OCI-LY1 (cell line): Measurements from ENCODE around the gene PRRG4.

Source experiments
- H2AFZ ChIP-seq: fragments of 200-600 bp; sonication (generic), shearing (Covaris generic); 2 replicates; pipeline ENCODE4 v1.6.0; 2014; ENCODE audit warnings: antibody characterized with exemption, mild to moderate bottlenecking, low read length
- H3F3A ChIP-seq: fragments of 200-600 bp; sonication (generic), shearing (Covaris generic); 2 replicates; pipeline ENCODE4 v1.6.0; 2014; ENCODE audit warnings: mild to moderate bottlenecking, antibody characterized with exemption, low read length, moderate library complexity; ENCODE audit not compliant: insufficient read depth
- H3K27ac ChIP-seq: fragments of 200-600 bp; sonication (generic); 2 replicates; pipeline ENCODE4 v1.5.1; 2014; ENCODE audit warnings: low read length, mixed run types, mild to moderate bottlenecking, low read depth; ENCODE audit not compliant: poor library complexity, severe bottlenecking
- H3K27me3 ChIP-seq: fragments of 200-600 bp; sonication (generic); 2 replicates; pipeline ENCODE4 v1.6.0; 2014; ENCODE audit warnings: antibody characterized with exemption, mild to moderate bottlenecking, low read length, moderate library complexity; ENCODE audit not compliant: insufficient read depth
- H3K36me3 ChIP-seq: fragments of 200-600 bp; sonication (generic); 2 replicates; pipeline ENCODE4 v1.6.1; 2014; ENCODE audit warnings: mild to moderate bottlenecking, antibody characterized with exemption, low read length, moderate library complexity, mixed read lengths; ENCODE audit not compliant: insufficient read depth
- H3K4me1 ChIP-seq: fragments of 200-600 bp; sonication (generic); 2 replicates; pipeline ENCODE4 v1.5.1; 2014; ENCODE audit warnings: mild to moderate bottlenecking, low read length, moderate library complexity; ENCODE audit not compliant: insufficient read depth, severe bottlenecking
- H3K4me2 ChIP-seq: fragments of 200-600 bp; sonication (generic), shearing (Covaris generic); 2 replicates; pipeline ENCODE4 v1.6.1; 2014; ENCODE audit warnings: low read length
- H3K4me3 ChIP-seq: fragments of 200-600 bp; sonication (generic); 2 replicates; pipeline ENCODE4 v1.5.1; 2014; ENCODE audit warnings: low read length, low read depth, mild to moderate bottlenecking, mixed read lengths; ENCODE audit not compliant: poor library complexity, severe bottlenecking
- H3K79me2 ChIP-seq: fragments of 200-600 bp; shearing (Covaris generic); 2 replicates; pipeline ENCODE4 v1.6.1; 2016; ENCODE audit warnings: mixed run types, low read length, mixed read lengths; ENCODE audit not compliant: insufficient read depth
- H3K9ac ChIP-seq: fragments of 200-600 bp; sonication (generic), shearing (Covaris generic); 2 replicates; pipeline ENCODE4 v1.6.1; 2014; ENCODE audit warnings: mild to moderate bottlenecking, low read length, mixed read lengths
- H3K9me2 ChIP-seq: fragments of 200-600 bp; sonication (generic), shearing (Covaris generic); 2 replicates; pipeline ENCODE4 v1.6.1; 2014; ENCODE audit warnings: low read depth, mild to moderate bottlenecking, low read length, mixed read lengths
- H3K9me3 ChIP-seq: fragments of 200-600 bp; shearing (Covaris generic); 2 replicates; pipeline ENCODE4 v1.6.1; 2014; ENCODE audit warnings: low read length, mixed read lengths
- H4K20me1 ChIP-seq: fragments of 200-600 bp; sonication (generic), shearing (Covaris generic); 2 replicates; pipeline ENCODE4 v1.6.0; 2016; ENCODE audit warnings: mild to moderate bottlenecking, low read length; ENCODE audit not compliant: insufficient read depth
- EZH2 ChIP-seq: fragments of 200-600 bp; sonication (generic), shearing (Covaris generic); IDR thresholded peaks from 2 replicates; pipeline ENCODE4 v1.8.0; 2017; ENCODE audit warnings: borderline replicate concordance, mixed run types, mild to moderate bottlenecking, antibody characterized with exemption, low read length, moderate library complexity, mixed read lengths
- TF ChIP-seq, protein P1 (sequence below): fragments of 200-600 bp; sonication (generic), shearing (Covaris generic); IDR thresholded peaks from 2 replicates; pipeline ENCODE4 v1.5.1; 2017; ENCODE audit warnings: mild to moderate bottlenecking, antibody characterized with exemption, low read length, moderate library complexity, mixed read lengths

Gene PRRG4

DNA sequence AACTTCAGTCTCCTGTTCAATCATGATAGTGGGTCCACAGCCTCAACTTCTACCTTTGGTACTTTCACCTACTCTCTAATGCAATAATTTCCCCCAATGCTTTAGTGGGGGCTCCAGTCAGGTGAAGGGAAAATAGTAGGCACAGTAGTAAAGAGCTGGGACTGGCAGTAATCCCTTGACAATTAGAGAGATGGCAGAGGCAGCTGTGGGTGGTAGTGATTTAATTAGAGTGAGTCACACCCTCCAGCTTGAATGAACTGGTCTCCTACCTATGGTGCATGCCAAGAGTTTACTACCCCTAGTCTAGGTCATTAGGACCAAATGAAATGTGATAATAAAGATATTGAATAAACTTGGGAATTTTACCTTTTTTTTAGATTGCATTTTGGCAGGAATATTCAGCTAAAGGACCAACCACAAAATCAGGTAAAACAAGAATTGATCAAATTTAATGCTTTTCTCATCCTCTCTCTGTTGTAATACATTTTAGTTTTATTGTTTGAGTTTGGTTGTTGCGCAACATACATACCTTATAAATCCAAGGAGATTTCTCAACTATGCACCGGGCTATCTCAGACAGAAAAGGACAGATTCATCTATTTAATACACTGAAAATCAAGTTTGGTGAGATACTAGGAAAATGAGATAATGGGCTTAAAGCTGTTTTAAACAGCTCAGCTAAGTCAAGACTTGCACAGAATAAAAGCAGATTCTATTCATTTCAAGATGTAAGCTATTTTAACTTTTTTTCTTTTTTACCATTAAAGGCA, 9.0 kb downstream of the PRRG4 start:
- no peaks in the 10 kb centered on the region for H3K9me2 ChIP-seq
- H4K20me1 ChIP-seq = no peaks in the 10 kb centered on the region
- H2AFZ ChIP-seq = no peak overlapping the region
- no peaks in the 10 kb centered on the region for H3K79me2 ChIP-seq
- H3K4me1 ChIP-seq = no peaks in the 10 kb centered on the region
- H3K9me3 ChIP-seq = no peaks in the 10 kb centered on the region
- H3K9ac ChIP-seq = no peak overlapping the region
- H3K36me3 ChIP-seq = no peaks in the 10 kb centered on the region
- TF ChIP-seq, protein P1, sequence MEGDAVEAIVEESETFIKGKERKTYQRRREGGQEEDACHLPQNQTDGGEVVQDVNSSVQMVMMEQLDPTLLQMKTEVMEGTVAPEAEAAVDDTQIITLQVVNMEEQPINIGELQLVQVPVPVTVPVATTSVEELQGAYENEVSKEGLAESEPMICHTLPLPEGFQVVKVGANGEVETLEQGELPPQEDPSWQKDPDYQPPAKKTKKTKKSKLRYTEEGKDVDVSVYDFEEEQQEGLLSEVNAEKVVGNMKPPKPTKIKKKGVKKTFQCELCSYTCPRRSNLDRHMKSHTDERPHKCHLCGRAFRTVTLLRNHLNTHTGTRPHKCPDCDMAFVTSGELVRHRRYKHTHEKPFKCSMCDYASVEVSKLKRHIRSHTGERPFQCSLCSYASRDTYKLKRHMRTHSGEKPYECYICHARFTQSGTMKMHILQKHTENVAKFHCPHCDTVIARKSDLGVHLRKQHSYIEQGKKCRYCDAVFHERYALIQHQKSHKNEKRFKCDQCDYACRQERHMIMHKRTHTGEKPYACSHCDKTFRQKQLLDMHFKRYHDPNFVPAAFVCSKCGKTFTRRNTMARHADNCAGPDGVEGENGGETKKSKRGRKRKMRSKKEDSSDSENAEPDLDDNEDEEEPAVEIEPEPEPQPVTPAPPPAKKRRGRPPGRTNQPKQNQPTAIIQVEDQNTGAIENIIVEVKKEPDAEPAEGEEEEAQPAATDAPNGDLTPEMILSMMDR = no peak
- no peak for TF ChIP-seq EZH2
- H3K4me2 ChIP-seq = no peak overlapping the region
- no peaks in the 10 kb centered on the region for H3F3A ChIP-seq
- no peak overlapping the region for H3K27ac ChIP-seq
- no peaks in the 10 kb centered on the region for H3K27me3 ChIP-seq
- no peak overlapping the region for H3K4me3 ChIP-seq

DNA sequence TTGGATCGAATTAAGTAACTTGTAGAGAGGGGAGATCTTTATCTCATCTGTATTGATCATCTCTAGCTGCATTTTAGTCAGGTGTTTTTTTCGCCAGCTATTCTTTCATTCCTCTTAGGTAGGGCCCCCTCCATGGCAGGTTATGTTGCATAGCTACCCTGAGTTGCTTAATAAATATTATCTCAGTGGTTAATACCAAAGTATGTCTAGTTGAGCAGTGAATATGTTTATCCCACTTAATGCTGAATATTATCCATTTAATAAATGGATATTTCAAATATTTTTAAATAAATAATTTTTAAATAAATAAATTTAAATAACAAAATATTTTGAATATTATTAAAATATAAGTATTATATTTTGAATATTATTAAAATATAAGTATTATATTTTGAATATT, 9.6 kb downstream of the PRRG4 start:
- Histone ChIP-seq H3K4me3 (no peak overlapping the region), H2AFZ (no peak overlapping the region), H3K9me2 (no peaks in the 10 kb centered on the region), H3K27me3 (no peaks in the 10 kb centered on the region), H3F3A (no peaks in the 10 kb centered on the region), H3K36me3 (no peaks in the 10 kb centered on the region), H3K9ac (no peak overlapping the region), H3K4me1 (no peaks in the 10 kb centered on the region), H3K27ac (no peak overlapping the region), H3K4me2 (no peak overlapping the region), H4K20me1 (no peaks in the 10 kb centered on the region), H3K79me2 (no peaks in the 10 kb centered on the region), H3K9me3 (no peaks in the 10 kb centered on the region)
- no peak for TF ChIP-seq EZH2
- TF ChIP-seq, protein P1 = no peak

DNA sequence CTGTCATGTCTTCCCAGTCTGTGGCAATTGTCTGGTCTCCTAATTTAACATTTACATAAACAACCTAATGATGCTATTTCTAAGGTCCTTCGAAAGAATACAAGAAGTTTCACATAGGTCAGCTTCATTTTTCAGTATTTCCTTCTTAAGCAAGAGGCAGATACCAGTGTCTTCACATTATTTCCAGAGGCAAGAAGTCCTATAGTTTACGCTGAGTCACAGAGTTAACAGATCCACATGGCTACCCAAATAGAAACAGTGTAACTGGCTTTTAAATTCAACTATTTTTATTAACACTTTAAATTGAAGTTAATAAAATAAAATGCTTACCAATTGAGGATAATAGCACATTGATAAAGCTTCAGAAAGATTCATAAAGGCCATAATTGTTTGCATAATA, 10.9 kb downstream of the PRRG4 start:
- Histone ChIP-seq H3K9ac (no peak overlapping the region), H3K27me3 (no peaks in the 10 kb centered on the region), H3F3A (no peaks in the 10 kb centered on the region), H3K79me2 (no peaks in the 10 kb centered on the region), H3K4me1 (no peaks in the 10 kb centered on the region), H2AFZ (no peak overlapping the region), H3K9me2 (no peaks in the 10 kb centered on the region), H3K4me3 (no peak overlapping the region), H3K36me3 (no peaks in the 10 kb centered on the region), H4K20me1 (no peaks in the 10 kb centered on the region), H3K27ac (no peak overlapping the region), H3K4me2 (no peak overlapping the region), H3K9me3 (no peaks in the 10 kb centered on the region)
- TF ChIP-seq, protein P1 = no peak
- no peak for TF ChIP-seq EZH2
